HCT116 (cell line): Measurements from ENCODE around the gene UGGT2. TPM values are rescaled to one million over a fixed set of nuclear protein-coding genes. Genes with fewer than 3 reads are reported as not detected.

Experiments
- ATAC-seq: fragments of 200-7000 bp; cut with Tn5 transposase; 2 replicates; pipeline ENCODE4 v1.9.1; 2020; ENCODE audit warnings: mild to moderate bottlenecking, moderate library complexity
- BruUV-seq: library from RNA; stranded (reverse); fragments of 400-500 nt; replicated peaks from 2 replicates; lab custom pipeline; 2021; lab: Mats Ljungman, UMichigan
- CTCF ChIA-PET: fragments of 300-600 bp; sonication (Branson Sonifier 250); formaldehyde crosslinking; loops from one replicate; lab custom pipeline; 2021; ENCODE audit warnings: antibody characterized with exemption; lab: Charles Lee
- POLR2A ChIA-PET: fragments of 300-600, 350-600 bp; sonication (Branson Sonifier 250); formaldehyde crosslinking; loops from one replicate; lab custom pipeline; 2021; ENCODE audit warnings: antibody characterized with exemption; lab: Charles Lee
- RAD21 ChIA-PET, 2 experiments: fragments of 300-600 bp; sonication (Branson Sonifier 250); formaldehyde crosslinking; loops; one replicate each; lab custom pipeline; 2023; ENCODE audit warnings: low total read pairs in 2 of 2; ENCODE audit not compliant: uncharacterized antibody in 2 of 2, unreplicated experiment in 2 of 2, low non-redundant PET in 1 of 2; lab: Charles Lee
- DNase-seq: peaks from one replicate; pipeline ENCODE4 v3.0.0-alpha.2; 2010; ENCODE audit warnings: low read depth, low spot score
- H2AFZ ChIP-seq: fragments of 200-600 bp; shearing (Covaris generic), sonication (generic); 2 replicates; pipeline ENCODE4 v1.6.1; 2017; ENCODE audit warnings: low read depth, mixed run types, mixed read lengths, antibody characterized with exemption, low read length; ENCODE audit not compliant: poor library complexity, severe bottlenecking
- H3K27ac ChIP-seq: 2 replicates; pipeline ENCODE4 v1.5.1; 2012; ENCODE audit warnings: low read depth, low read length
- H3K27me3 ChIP-seq: fragments of 200-600 bp; sonication (generic); 2 replicates; pipeline ENCODE4 v1.6.1; 2016; ENCODE audit warnings: mixed run types, low read length, mixed read lengths; ENCODE audit not compliant: insufficient read depth
- H3K36me3 ChIP-seq, 2 experiments: fragments of 200-500 bp in 1 of 2; fragments of 200-600 bp in 1 of 2; sonication (Bioruptor generic) in 1 of 2; sonication (generic) in 1 of 2; 2 replicates each; pipeline versions ENCODE4 v1.5.1 to v1.6.1; 2014 to 2016; ENCODE audit warnings: low read length in 2 of 2, inconsistent platforms in 1 of 2, mixed read lengths in 1 of 2, mixed run types in 1 of 2; ENCODE audit not compliant: insufficient read depth in 2 of 2, control insufficient read depth in 1 of 2
- H3K4me1 ChIP-seq, 2 experiments: fragments of 200-600 bp in 1 of 2; sonication (generic) in 1 of 2; 2 replicates each; pipeline versions ENCODE4 v1.5.1 to v1.6.1; 2012 to 2017; ENCODE audit warnings: low read length in 2 of 2, inconsistent platforms in 1 of 2, mild to moderate bottlenecking in 1 of 2, mixed read lengths in 1 of 2, mixed run types in 1 of 2, moderate library complexity in 1 of 2; ENCODE audit not compliant: insufficient read depth in 2 of 2, control insufficient read depth in 1 of 2
- H3K4me2 ChIP-seq: fragments of 200-600 bp; sonication (generic); 2 replicates; pipeline ENCODE4 v1.6.1; 2017; ENCODE audit warnings: mixed run types, low read length, mixed read lengths
- H3K4me3 ChIP-seq, 2 experiments: fragments of 200-600 bp in 1 of 2; sonication (generic) in 1 of 2; replicated peaks in 1 of 2; 2 replicates each; pipeline ENCODE4 v1.5.1; 2011 to 2016; ENCODE audit warnings: low read length in 2 of 2, control low read depth in 1 of 2, low read depth in 1 of 2, mild to moderate bottlenecking in 1 of 2, mixed read lengths in 1 of 2, mixed run types in 1 of 2
- H3K79me2 ChIP-seq: fragments of 200-600 bp; sonication (generic); 2 replicates; pipeline ENCODE4 v1.6.1; 2017; ENCODE audit warnings: mild to moderate bottlenecking, mixed run types, low read length, moderate library complexity, mixed read lengths; ENCODE audit not compliant: insufficient read depth
- H3K9ac ChIP-seq: fragments of 200-600 bp; sonication (generic); 2 replicates; pipeline ENCODE4 v1.6.1; 2016; ENCODE audit warnings: low read length, mixed read lengths
- H3K9me2 ChIP-seq: fragments of 200-600 bp; sonication (generic), shearing (Covaris generic); 2 replicates; pipeline ENCODE4 v1.6.1; 2017; ENCODE audit warnings: mixed run types, mild to moderate bottlenecking, moderate library complexity; ENCODE audit not compliant: insufficient read depth
- H3K9me3 ChIP-seq, 2 experiments: fragments of 200-500 bp in 1 of 2; fragments of 200-600 bp in 1 of 2; sonication (Bioruptor generic) in 1 of 2; sonication (generic) in 1 of 2; 2 replicates each; pipeline ENCODE4 v1.6.1; 2014 to 2017; ENCODE audit warnings: low read length in 2 of 2, mixed read lengths in 2 of 2, inconsistent platforms in 1 of 2, low read depth in 1 of 2, mild to moderate bottlenecking in 1 of 2, mixed run types in 1 of 2, moderate library complexity in 1 of 2; ENCODE audit not compliant: control insufficient read depth in 1 of 2, insufficient read depth in 1 of 2
- H4K20me1 ChIP-seq: fragments of 200-600 bp; sonication (generic), shearing (Covaris generic); 2 replicates; pipeline ENCODE4 v1.6.1; 2017; ENCODE audit warnings: mixed run types, mild to moderate bottlenecking, moderate library complexity; ENCODE audit not compliant: insufficient read depth
- CEBPB ChIP-seq: IDR thresholded peaks from 2 replicates; pipeline ENCODE4 v1.6.1; 2012; ENCODE audit warnings: low read depth
- CTCF ChIP-seq, 3 experiments: fragments of 200-600 bp in 1 of 3; sonication (generic) in 1 of 3; IDR thresholded peaks in 2 of 3; conservative IDR thresholded peaks in 1 of 3; 2 replicates each; pipeline ENCODE4 v1.5.1; 2012 to 2017; ENCODE audit warnings: low read depth in 2 of 3, low read length in 2 of 3, antibody characterized with exemption in 1 of 3, borderline replicate concordance in 1 of 3, control low read depth in 1 of 3, mild to moderate bottlenecking in 1 of 3, mixed read lengths in 1 of 3, mixed run types in 1 of 3, moderate library complexity in 1 of 3; ENCODE audit not compliant: insufficient read depth in 1 of 3
- EGR1 ChIP-seq: IDR thresholded peaks from 2 replicates; pipeline ENCODE4 v1.6.1; 2012; ENCODE audit warnings: low read depth
- ELF1 ChIP-seq: IDR thresholded peaks from 2 replicates; pipeline ENCODE4 v1.6.1; 2012; ENCODE audit warnings: low read depth, borderline replicate concordance
- FOSL1 ChIP-seq: IDR thresholded peaks from 2 replicates; pipeline ENCODE4 v1.6.1; 2012; ENCODE audit warnings: low read depth
- JUND ChIP-seq: IDR thresholded peaks from 2 replicates; pipeline ENCODE4 v1.6.1; 2012
- MAX ChIP-seq: IDR thresholded peaks from 2 replicates; pipeline ENCODE4 v1.6.1; 2012
- POLR2A ChIP-seq: IDR thresholded peaks from 2 replicates; pipeline ENCODE4 v1.7.0; 2011; ENCODE audit warnings: borderline replicate concordance; ENCODE audit not compliant: insufficient read depth, insufficient read length; ENCODE audit errors: extremely low read depth
- SP1 ChIP-seq: IDR thresholded peaks from 2 replicates; pipeline ENCODE4 v1.6.1; 2012; ENCODE audit warnings: low read depth
- SRF ChIP-seq: IDR thresholded peaks from 2 replicates; pipeline ENCODE4 v1.6.1; 2012; ENCODE audit warnings: low read depth
- YY1 ChIP-seq: IDR thresholded peaks from 2 replicates; pipeline ENCODE4 v1.6.1; 2011; ENCODE audit warnings: low read length, low read depth, moderate library complexity, mild to moderate bottlenecking; ENCODE audit not compliant: insufficient replicate concordance; ENCODE audit errors: extremely low read depth
- ZBTB33 ChIP-seq: IDR thresholded peaks from 2 replicates; pipeline ENCODE4 v1.6.1; 2011; ENCODE audit warnings: mild to moderate bottlenecking, low read length, moderate library complexity; ENCODE audit not compliant: insufficient replicate concordance; ENCODE audit errors: extremely low read depth
- ZFX ChIP-seq: fragments of 450-650 bp; IDR thresholded peaks from 2 replicates; pipeline ENCODE4 v1.6.1; 2017
- ZNF274 ChIP-seq: fragments of 200-500 bp; sonication (Bioruptor generic); IDR thresholded peaks from 2 replicates; pipeline ENCODE4 v1.6.1; 2014; ENCODE audit warnings: mild to moderate bottlenecking, low read depth, low read length, inconsistent platforms
- intact Hi-C: fragments of 100-400 bp; cut with micrococcal nuclease; formaldehyde crosslinking; loops from 2 replicates; pipeline ENCODE4 v1.10.0; 2022
- total RNA-seq: library from RNA; stranded (reverse); gene quantifications from one replicate; pipeline ENCODE4 v1.2.1, GENCODE V29; 2021; ENCODE audit not compliant: unreplicated experiment
- TF ChIP-seq, protein P1 (sequence below): IDR thresholded peaks from 2 replicates; pipeline ENCODE4 v1.6.1; 2012

The UGGT2 gene
- total RNA-seq, 1 experiment from 2014 or later = 27.1 TPM

DNA sequence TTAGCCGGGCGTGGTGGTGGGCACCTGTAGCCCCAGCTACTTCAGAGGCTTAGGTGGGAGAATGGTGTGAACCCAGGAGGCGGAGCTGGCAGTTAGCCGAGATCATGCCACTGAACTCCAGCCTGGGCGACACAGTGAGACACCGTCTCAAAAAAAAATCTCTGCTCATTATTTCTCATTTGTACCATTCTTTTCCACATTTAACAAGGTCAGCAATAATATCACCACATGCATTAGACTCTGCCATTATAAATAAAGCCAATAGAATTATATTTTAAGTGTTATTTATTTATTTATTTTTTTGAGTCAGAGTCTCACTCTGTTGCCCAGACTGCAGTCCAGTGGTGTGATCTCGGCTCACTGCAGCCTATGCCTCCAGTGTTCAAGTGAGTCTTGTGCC, 24.2 kb downstream of the UGGT2 start:
- Histone ChIP-seq H3K27me3 (no peaks in the 10 kb centered on the region), H3K27ac (no peak overlapping the region)
- ATAC-seq = no peak
- TF ChIP-seq EGR1 (no peak), CTCF (IDR thresholded peaks at IDR 0.05 in 2 of 3, conservative IDR thresholded peaks at IDR 0.05 in 1 of 3; ENCODE audit: borderline replicate concordance in 1 of 3, insufficient read depth in 1 of 3, low read depth in 2 of 3, low read length in 2 of 3) (no peak), POLR2A (no peak), SP1 (no peak), YY1 (no peak), ZFX (no peak), MAX (no peak), ZBTB33 (no peak), ELF1 (no peak), ZNF274 (no peak), SRF (no peak), CEBPB (no peak), FOSL1 (no peak), JUND (no peak)
- TF ChIP-seq, protein P1, sequence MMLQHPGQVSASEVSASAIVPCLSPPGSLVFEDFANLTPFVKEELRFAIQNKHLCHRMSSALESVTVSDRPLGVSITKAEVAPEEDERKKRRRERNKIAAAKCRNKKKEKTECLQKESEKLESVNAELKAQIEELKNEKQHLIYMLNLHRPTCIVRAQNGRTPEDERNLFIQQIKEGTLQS = no peak
- TF ChIP-seq, all 23 proteins: peak for 0
- Histone ChIP-seq H3K9me2 (no peaks in the 10 kb centered on the region), H3K9me3 (no peaks in the 10 kb centered on the region), H3K4me3 (no peak overlapping the region), H3K79me2 (peaks cover 31% of the 10 kb centered on the region), H3K4me1 (no peaks in the 10 kb centered on the region), H3K4me2 (no peak overlapping the region), H4K20me1 (no peaks in the 10 kb centered on the region; the same call in 1 of the 2 replicates), H3K9ac (no peak overlapping the region), H2AFZ (no peak overlapping the region), H3K36me3 (no peaks in the 10 kb centered on the region)
- intact Hi-C loops = no loop called here
- POLR2A ChIA-PET = no interaction called here
- RAD21 ChIA-PET = no interaction called here
- CTCF ChIA-PET = interaction anchor here (1.9 kb wide), 1 partner anchor 9 kb away, joined by 6 read pairs; no protein-coding TSS in a partner anchor
- no TSS peak for BruUV-seq
- no peak for DNase-seq
